ENCODE results near the gene UBE2E1.

The UBE2E1 gene

DNA sequence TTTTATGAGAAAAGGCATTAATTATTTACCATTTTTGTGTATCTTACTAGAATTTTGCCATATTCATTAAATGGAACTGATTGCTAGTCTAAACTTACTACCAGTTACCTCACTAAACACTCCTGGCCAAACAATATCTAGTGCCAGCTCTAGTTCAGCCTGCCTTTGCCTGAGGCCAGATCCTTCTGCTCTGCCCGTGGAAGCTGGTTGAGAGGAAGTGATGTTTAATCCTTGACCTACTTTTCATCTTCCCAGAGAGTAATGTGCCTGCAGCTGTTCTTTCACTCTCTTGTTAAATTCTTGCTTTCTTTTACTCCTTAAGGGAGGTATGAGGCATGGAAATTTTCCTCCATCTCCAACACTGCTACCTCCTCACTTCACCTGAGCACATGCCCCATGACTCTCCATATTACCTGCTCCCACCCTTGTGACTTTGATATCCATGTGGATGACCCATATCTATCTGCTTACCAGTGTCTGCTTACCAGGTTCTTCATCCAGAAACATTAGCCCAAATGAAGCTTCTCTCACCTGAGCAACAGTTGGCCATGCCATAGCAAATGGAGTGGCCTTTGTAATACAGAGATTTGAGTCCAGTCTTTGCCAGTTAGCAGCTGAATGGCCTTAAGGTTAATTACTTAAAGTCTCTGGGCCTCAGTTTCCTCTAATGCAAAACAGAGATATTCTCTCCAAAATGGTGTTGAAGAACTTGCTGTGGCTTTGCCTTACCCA is 53.4 kb downstream of the UBE2E1 start:
- no peak for DNase-seq (ENCODE audit: low spot score)
- TF ChIP-seq, protein P1, sequence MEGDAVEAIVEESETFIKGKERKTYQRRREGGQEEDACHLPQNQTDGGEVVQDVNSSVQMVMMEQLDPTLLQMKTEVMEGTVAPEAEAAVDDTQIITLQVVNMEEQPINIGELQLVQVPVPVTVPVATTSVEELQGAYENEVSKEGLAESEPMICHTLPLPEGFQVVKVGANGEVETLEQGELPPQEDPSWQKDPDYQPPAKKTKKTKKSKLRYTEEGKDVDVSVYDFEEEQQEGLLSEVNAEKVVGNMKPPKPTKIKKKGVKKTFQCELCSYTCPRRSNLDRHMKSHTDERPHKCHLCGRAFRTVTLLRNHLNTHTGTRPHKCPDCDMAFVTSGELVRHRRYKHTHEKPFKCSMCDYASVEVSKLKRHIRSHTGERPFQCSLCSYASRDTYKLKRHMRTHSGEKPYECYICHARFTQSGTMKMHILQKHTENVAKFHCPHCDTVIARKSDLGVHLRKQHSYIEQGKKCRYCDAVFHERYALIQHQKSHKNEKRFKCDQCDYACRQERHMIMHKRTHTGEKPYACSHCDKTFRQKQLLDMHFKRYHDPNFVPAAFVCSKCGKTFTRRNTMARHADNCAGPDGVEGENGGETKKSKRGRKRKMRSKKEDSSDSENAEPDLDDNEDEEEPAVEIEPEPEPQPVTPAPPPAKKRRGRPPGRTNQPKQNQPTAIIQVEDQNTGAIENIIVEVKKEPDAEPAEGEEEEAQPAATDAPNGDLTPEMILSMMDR (IDR thresholded peaks at IDR 0.05; ENCODE audit: extremely low read depth, insufficient read depth, missing control alignments) = no peak
- in situ Hi-C loops (cut with MboI; ENCODE audit: low pct_unique_long_range_greater_than_20kb, low sequenced_read_pairs, unreplicated experiment) = no loop called here

DNA sequence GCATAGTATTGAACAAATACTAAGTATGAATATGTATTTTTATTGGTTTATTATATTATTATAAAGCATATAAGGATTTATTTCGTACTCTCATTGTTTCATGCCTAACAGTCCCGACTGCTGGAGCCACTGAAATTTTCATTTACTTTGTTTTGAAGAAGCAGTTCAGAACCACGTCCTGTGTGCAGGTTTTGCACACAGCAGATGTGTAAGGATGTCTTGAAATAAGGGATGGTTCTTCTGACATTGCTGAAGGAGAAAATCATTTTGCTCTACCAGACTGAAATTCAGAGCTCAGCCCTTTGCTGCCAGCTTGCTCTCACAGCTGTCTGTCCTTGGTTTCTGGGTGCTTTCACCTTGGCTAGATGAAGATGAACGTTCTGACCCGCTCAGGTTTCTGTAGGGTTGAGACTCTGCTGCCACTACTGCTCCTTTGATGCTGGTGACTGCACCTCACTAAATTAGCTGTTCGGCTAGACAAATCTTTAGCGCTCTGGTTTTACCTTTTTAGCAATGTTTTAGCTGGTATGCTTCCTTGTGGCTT is 54.2 kb downstream of the UBE2E1 start:
- TF ChIP-seq, protein P1 (IDR thresholded peaks at IDR 0.05; ENCODE audit: extremely low read depth, insufficient read depth, missing control alignments) = no peak
- in situ Hi-C loops (cut with MboI; ENCODE audit: low pct_unique_long_range_greater_than_20kb, low sequenced_read_pairs, unreplicated experiment) = no loop called here
- DNase-seq (ENCODE audit: low spot score) = no peak

DNA sequence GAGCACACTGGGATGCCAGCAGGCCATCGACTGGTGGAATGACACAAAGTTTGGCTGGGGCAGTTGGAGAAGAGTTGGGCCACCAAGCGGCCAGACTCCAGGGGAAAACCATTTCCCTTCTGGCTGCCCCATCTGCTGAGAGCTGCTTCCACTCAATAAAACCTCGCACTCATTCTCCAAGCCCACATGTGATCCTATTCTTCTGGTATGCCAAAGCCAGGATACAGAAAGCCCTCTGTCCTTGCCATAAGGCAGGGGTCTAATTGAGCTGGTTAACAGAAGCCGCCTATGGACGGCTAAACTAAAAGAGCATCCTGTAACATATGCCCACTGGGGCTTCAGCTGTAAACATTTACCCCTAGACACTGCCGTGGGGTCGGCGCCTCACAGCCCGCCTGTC is 55.9 kb downstream of the UBE2E1 start:
- DNase-seq (ENCODE audit: low spot score) = no peak
- TF ChIP-seq, protein P1 (IDR thresholded peaks at IDR 0.05; ENCODE audit: extremely low read depth, insufficient read depth, missing control alignments) = no peak
- in situ Hi-C loops (cut with MboI; ENCODE audit: low pct_unique_long_range_greater_than_20kb, low sequenced_read_pairs, unreplicated experiment) = no loop called here

DNA sequence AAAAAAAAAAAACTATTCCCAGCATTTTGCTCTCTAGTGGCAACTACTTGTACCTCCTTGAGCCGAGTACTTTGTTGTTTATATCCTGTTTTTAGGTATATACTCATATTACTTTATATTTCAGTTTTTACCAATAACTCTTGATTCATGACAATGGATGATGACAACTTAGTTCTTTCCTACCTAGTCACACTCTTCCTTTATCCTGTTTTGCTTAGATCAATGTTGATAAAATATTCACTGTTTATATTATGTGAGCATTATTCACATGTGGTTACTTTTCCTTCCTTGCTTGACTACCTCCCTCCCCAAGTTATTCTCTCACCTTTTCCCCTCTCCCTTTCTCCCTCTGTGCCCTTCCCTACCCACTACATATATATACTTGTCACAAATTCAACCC is 57.3 kb downstream of the UBE2E1 start:
- in situ Hi-C loops (cut with MboI; ENCODE audit: low pct_unique_long_range_greater_than_20kb, low sequenced_read_pairs, unreplicated experiment) = no loop called here
- TF ChIP-seq, protein P1 (IDR thresholded peaks at IDR 0.05; ENCODE audit: extremely low read depth, insufficient read depth, missing control alignments) = no peak
- DNase-seq (ENCODE audit: low spot score) = no peak

DNA sequence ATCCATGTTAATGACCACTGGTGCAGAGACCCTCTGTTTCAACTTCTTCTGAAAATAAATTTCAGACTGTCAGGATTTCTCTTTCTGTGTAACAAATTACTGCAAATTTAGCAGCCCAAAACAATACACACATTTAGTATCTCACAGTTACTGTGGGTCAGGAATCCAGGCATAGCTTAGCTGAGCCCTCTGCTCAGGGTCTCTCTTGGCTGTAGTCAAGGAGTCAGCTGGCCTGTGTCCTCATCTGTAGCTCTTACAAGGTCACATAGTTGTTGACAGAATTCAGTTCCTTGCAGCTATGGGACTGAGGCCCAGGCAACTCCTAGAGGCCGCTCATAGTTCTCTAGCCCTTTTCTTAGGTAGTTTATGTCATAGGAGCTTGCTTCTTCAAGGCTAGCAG is 59.2 kb downstream of the UBE2E1 start:
- in situ Hi-C loops (cut with MboI; ENCODE audit: low pct_unique_long_range_greater_than_20kb, low sequenced_read_pairs, unreplicated experiment) = no loop called here
- TF ChIP-seq, protein P1 (IDR thresholded peaks at IDR 0.05; ENCODE audit: extremely low read depth, insufficient read depth, missing control alignments) = no peak
- no peak for DNase-seq (ENCODE audit: low spot score)

DNA sequence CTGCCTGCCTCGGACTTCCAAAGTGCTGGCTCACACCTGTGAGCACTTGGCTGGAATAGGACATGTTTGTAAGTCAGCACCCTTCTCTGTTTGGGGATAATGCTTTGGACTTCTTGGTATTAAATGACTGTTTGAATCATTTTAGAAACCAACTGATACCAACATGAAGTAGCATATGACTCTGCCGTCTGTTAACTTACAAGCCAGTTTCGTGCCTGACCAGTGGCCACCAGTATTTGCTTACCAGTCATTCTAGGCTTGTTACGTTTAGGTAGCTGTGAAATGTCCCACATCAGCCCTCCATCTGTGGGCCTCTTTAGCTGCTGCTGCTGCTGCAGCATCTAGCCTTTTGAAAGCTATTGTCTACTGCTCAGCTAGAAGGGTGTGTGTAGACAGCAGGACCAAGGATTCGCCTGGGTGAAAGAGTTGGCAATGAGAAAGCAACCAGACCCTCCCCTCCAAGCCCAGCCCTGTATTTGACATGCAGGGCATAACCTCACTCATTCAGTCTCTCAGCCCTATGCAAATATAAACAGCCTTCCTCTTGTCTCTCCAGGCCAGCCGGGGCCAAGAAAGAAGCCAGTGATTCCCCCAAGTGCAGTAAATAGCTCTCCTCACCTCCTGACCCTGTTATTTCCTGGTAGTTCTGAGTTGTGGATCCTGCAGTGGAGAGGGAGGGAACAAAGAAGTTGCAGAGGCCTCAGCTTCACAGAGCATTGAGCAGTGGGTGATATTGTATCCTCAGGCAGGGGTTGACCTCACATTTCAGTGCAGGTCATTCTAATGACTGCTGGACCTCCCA is 60.0 kb downstream of the UBE2E1 start:
- TF ChIP-seq, protein P1 (IDR thresholded peaks at IDR 0.05; ENCODE audit: extremely low read depth, insufficient read depth, missing control alignments) = no peak
- in situ Hi-C loops (cut with MboI; ENCODE audit: low pct_unique_long_range_greater_than_20kb, low sequenced_read_pairs, unreplicated experiment) = no loop called here
- DNase-seq (ENCODE audit: low spot score) = peak; percentile 45

Data from GM13977 (cell line).